ENCODE results near the gene DIP2A. TPM values are rescaled to one million over a fixed set of nuclear protein-coding genes. Genes with fewer than 3 reads are reported as not detected.
"Not testable (repeated sequence)": the region's sequence is repeated elsewhere in the genome, so short reads cannot be mapped to it uniquely, and the experiment has no call there.

Gene DIP2A
- total and polyA plus RNA-seq, 9 donors, result 20.5 to 40.3 (median 32.0) TPM

GRCh38 chr21:46431448-46431847 lies 27.2 kb upstream of the DIP2A start:
- Histone ChIP-seq H3K4me3 (no peak overlapping the region), H3K4me1 (ENCODE audit: insufficient read depth) (no peaks in the 10 kb centered on the region), H3K27ac (no peak overlapping the region), H3K27me3 (no peaks in the 10 kb centered on the region), H3K9me3 (no peaks in the 10 kb centered on the region), H3K36me3 (no peaks in the 10 kb centered on the region)
- TF ChIP-seq CTCF (IDR thresholded peaks at IDR 0.05) (no peak), POLR2A (IDR thresholded peaks at IDR 0.05) (no peak), EP300 (IDR thresholded peaks at IDR 0.05) (no peak)
- DNase-seq, result no peak
- 87 to 92% (median 92%) methylated on average over 21 of the region's 21 CpGs for WGBS, 3 donors
- intact Hi-C loops (cut with DNase I), result no loop called here

GRCh38 chr21:46431884-46432488 lies 26.7 kb upstream of the DIP2A start:
- TF ChIP-seq EP300 (IDR thresholded peaks at IDR 0.05) (no peak), CTCF (IDR thresholded peaks at IDR 0.05) (no peak), POLR2A (IDR thresholded peaks at IDR 0.05) (no peak)
- Histone ChIP-seq H3K27me3 (no peaks in the 10 kb centered on the region), H3K4me3 (no peak overlapping the region), H3K4me1 (ENCODE audit: insufficient read depth) (no peaks in the 10 kb centered on the region), H3K27ac (no peak overlapping the region), H3K36me3 (no peaks in the 10 kb centered on the region), H3K9me3 (no peaks in the 10 kb centered on the region)
- intact Hi-C loops (cut with DNase I), result no loop called here
- WGBS, 3 donors, result 51 to 78% (median 51%) methylated on average over 22 of the region's 22 CpGs
- DNase-seq, result peak in 1 of 5 donors; percentile 52

GRCh38 chr21:46433116-46433515 lies 25.6 kb upstream of the DIP2A start:
- H3K4me3 ChIP-seq; DNase-seq; H3K9me3 ChIP-seq; H3K36me3 ChIP-seq; H3K27ac ChIP-seq; H3K27me3 ChIP-seq; intact Hi-C loops (cut with DNase I); H3K4me1 ChIP-seq (ENCODE audit: insufficient read depth): not testable (repeated sequence)
- WGBS, 3 donors, result 88 to 91% (median 88%) methylated on average over 11 of the region's 11 CpGs

- Histone ChIP-seq H3K36me3 (no peaks in the 10 kb centered on the region), H3K4me1 (ENCODE audit: insufficient read depth) (no peaks in the 10 kb centered on the region), H3K4me3 (no peak overlapping the region), H3K27ac (no peak overlapping the region), H3K9me3 (no peaks in the 10 kb centered on the region), H3K27me3 (no peaks in the 10 kb centered on the region)
- intact Hi-C loops (cut with DNase I), result no loop called here
- no peak for DNase-seq
- TF ChIP-seq POLR2A (IDR thresholded peaks at IDR 0.05), result no peak
- TF ChIP-seq CTCF (IDR thresholded peaks at IDR 0.05), result no peak
- TF ChIP-seq EP300 (IDR thresholded peaks at IDR 0.05), result no peak
- 91 to 94% (median 93%) methylated on average over 20 to 23 of the region's 23 CpGs for WGBS, 3 donors
Observed at GRCh38 chr21:46434322-46434958, 24.3 kb upstream of the DIP2A start.

GRCh38 chr21:46435786-46436227 lies 22.9 kb upstream of the DIP2A start:
- TF ChIP-seq CTCF (IDR thresholded peaks at IDR 0.05) (no peak), POLR2A (IDR thresholded peaks at IDR 0.05) (no peak), EP300 (IDR thresholded peaks at IDR 0.05) (no peak)
- WGBS, 3 donors, result 96 to 97% (median 97%) methylated on average over 29 of the region's 29 CpGs
- intact Hi-C loops (cut with DNase I), result no loop called here
- DNase-seq, result no peak
- Histone ChIP-seq H3K27ac (no peak overlapping the region), H3K36me3 (no peaks in the 10 kb centered on the region), H3K4me1 (ENCODE audit: insufficient read depth) (no peaks in the 10 kb centered on the region), H3K9me3 (no peaks in the 10 kb centered on the region), H3K27me3 (no peaks in the 10 kb centered on the region), H3K4me3 (no peak overlapping the region)

All from ovary (tissue), 9 donors.